ENCODE results near the gene TOE1. TPM values are rescaled to one million over a fixed set of nuclear protein-coding genes. Genes with fewer than 3 reads are reported as not detected.
"Not testable (repeated sequence)": the region's sequence is repeated elsewhere in the genome, so short reads cannot be mapped to it uniquely, and the experiment has no call there.

TOE1 gene
- 6.6 and 21.9 TPM in 2 replicates for total RNA-seq (2014; rRNA removed; shearing (Covaris generic); ENCODE audit: low replicate concordance)

DNA sequence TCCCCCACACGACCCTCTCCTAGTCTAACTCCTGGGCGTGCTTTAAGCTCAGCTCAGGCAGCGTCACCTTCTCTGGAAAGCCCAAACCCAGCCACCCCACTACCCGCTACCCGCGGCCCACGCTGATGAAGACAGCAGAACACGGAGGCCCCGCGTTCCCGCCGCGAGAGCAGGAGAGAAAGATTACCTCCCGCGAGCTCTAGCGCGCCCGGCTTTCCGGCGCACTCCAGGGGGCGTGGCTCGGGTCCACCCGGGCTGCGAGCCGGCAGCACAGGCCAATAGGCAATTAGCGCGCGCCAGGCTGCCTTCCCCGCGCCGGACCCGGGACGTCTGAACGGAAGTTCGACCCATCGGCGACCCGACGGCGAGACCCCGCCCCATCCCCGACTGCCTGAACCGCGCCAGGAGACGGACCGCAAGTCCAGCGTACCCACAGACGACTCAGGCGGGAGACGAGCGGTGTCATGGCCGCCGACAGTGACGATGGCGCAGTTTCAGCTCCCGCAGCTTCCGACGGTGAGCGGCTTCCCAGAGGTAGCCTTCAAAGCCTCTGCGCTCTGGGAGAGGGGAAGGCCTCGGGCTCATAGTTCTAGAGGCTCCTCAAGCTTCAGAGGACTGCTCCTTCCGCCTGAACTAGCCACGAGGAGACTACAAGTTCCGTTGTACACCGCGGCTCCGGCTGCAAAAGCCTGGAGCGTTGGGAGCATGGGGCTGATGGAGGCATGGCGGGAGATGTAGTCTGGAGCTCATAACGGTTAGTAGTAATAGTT, at the start of gene TOE1, which contains the start of gene MUTYH:
TSS of gene TOE1 (plus strand) at position 382 of the 770 bp plus-strand sequence. CDS start at position 465, 83 bp downstream.
TSS of gene MUTYH (minus strand) at position 652 of the 770 bp plus-strand sequence. CDS start 5,935 bp downstream, outside the sequence.
- Histone ChIP-seq H3K27me3 (no peaks in the 10 kb centered on the region), H3K4me3 (peak within 1 kb of the TSS; percentile 92), H3K36me3 (peaks cover 40% of the 10 kb centered on the region), H3K9me3 (no peaks in the 10 kb centered on the region)
- peak; percentile 97 for DNase-seq

DNA sequence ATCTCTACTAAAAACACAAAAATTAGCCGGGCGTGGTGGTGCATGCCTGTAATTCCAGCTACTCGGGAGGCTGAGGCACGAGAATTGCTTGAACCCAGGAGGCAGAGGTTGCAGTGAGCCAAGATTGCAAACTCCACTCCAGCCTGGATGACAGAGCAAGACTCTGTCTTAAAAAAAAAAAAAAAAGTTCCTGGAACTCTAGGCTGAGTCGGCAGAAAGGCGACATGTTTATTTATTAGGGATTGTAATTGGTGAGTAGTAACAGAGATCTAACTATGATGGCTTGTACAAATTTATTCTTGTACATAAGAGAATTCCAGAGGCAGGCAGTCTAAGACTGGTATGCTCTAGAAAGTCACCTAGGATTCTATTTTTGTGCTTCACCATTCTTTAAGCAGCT, 49.0 kb upstream of the TOE1 start:
- H3K36me3 ChIP-seq, H3K4me3 ChIP-seq, DNase-seq, H3K27me3 ChIP-seq, H3K9me3 ChIP-seq: not testable (repeated sequence)

DNA sequence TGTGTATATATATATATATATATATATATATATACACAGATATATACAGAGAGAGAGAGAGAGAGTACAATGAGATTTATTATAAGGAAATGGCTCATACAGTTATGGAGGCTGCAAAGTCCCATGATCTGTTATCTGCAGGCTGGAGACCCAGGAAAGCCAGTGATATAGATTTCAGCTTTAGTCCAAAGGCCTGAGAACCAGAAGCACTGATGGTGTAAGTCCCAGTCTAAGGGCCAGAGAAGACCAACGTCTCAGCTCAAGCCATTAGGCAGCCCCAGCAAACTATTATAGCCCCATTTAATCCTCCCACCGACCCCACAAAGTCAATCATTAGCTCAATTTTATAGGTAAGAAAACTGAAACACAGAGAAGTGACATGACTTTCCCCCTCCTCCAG, 48.3 kb upstream of the TOE1 start:
- H3K4me3 ChIP-seq = no peak overlapping the region
- no peaks in the 10 kb centered on the region for H3K27me3 ChIP-seq
- no peak for DNase-seq
- no peaks in the 10 kb centered on the region for H3K36me3 ChIP-seq
- H3K9me3 ChIP-seq = no peaks in the 10 kb centered on the region

DNA sequence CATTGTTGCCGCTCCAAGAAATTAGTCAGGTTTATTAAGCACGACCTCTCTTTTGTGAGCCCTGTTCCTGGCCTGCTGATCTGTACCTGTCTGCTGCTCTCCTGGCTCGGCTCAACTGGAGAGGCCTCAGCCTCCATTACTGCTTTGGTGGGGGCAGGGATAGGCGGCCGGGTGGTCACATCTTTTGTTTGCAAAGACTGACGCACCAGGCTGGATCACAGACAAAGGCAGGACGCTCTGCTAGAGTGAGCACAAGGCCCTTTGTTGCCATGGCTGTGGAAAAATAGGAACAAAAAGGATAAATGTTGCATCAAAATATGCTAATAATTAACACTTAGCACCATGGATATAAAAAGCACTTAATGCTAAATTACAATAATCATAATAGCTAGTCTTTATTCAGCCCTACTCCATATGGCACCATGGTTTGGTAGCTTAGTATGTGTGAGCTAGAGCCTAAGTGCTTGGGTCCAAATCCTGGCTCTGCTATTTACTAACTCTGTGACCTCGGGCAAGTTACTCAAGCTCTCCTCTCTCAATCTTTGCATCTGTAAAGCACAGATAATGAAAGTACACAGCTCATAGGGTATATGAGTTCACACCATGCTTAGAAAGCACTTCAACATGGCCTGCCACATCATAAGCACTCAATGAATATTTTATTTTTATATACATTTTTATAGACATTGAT, 42.2 kb upstream of the TOE1 start:
- Histone ChIP-seq H3K9me3 (no peaks in the 10 kb centered on the region), H3K36me3 (no peaks in the 10 kb centered on the region), H3K27me3 (no peaks in the 10 kb centered on the region), H3K4me3 (no peak overlapping the region)
- no peak for DNase-seq

DNA sequence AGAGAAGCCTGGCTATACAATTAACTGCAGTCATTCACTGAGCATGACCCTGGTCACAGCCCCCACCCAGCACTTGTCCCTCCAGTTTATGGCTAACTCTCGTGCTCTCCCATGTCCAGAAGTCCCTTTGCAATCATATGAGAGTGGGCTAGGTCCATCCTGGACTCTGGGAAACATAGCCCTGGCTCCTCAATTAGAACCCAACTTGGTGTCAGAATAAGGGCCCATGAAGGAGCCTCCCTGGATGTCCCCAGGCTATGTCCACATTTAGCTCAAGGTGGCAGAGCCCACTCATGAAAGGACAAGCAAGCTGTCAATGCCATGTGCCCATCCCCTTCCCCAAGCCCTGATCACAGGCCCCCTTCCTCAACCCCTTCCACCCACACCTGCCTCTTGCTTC, 40.7 kb upstream of the TOE1 start:
- Histone ChIP-seq H3K27me3 (no peaks in the 10 kb centered on the region), H3K4me3 (no peak overlapping the region), H3K36me3 (no peaks in the 10 kb centered on the region), H3K9me3 (no peaks in the 10 kb centered on the region)
- DNase-seq = no peak

DNA sequence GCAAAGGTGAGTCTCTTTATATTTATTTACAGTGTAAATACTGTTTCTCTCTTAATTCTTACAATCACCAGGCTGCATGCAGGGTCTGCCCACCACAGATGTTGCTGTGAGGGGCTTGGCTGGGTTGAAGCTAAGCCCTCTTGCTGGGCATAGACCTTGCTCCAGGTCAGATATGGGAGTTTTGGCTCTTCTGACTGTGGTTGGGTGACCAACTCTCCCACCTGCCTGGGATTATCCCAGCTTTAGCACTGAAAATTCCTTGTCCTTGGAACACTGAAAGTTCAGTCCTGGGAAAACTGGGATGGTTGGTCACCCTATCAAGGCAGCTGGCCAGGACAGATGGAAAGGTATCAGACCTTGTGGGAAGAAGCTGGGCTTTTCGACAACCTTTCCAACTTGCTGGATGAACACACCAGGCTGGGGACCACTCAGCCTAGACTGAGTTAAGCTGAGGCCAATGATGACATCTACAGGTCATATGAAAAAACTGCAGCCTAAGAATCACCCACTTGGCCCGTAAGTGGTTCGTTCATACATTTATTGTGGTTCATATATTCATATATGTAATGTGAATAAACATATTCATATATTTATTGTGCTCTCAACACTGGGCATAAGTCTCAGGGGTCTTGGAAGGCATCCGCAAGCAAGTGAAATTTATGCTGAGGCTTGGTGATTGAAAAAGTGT, 39.8 kb upstream of the TOE1 start:
- H3K27me3 ChIP-seq = no peaks in the 10 kb centered on the region
- H3K9me3 ChIP-seq = no peaks in the 10 kb centered on the region
- H3K4me3 ChIP-seq = no peak overlapping the region
- DNase-seq = peak; percentile 23
- no peaks in the 10 kb centered on the region for H3K36me3 ChIP-seq

DNA sequence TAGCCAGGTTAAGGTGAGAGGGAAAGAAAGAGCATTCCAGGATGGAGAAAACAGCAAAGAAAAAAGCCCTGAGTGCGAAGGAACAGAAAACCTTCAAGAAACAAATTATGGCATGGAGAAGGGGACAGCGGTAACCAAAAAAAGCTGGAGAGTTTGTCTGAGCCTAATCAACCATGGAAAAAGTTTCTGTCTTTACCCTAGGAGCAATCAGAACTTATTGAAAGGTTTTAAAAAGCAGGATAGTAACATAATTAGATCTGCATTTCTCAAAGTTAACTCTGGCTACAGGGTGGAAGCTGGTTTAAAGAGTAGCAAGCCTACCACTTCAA, 39.3 kb upstream of the TOE1 start:
- no peak for DNase-seq
- Histone ChIP-seq H3K36me3 (no peaks in the 10 kb centered on the region), H3K4me3 (no peak overlapping the region), H3K9me3 (no peaks in the 10 kb centered on the region), H3K27me3 (no peaks in the 10 kb centered on the region)

DNA sequence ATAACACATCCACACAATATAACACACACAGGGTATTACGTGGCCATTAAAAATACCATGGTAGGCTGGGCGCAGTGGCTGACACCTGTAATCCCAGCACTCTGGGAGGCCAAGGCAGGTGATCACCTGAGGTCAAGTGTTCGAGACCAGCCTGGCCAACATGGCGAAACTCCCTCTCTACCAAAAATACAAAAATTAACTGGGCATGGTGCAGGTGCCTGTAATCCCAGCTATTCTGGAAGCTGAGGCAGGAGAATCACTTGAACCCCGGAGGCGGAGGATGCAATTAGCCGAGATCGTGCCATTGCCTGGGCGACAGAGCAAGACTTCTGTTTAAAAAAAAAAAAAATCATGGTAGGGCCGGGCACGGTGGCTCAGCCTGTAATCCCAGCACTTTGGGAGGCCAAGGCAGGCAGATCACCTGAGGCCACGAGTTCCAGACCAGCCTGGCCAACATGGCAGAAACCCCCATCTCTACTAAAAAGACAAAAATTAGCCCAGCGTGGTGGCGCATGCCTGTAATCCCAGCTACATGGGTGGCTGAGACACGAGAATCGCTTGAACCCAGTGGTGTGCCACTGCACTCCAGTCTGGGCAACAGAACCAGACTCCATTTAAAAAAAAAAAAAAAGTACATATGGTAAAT, 37.3 kb upstream of the TOE1 start:
- no peaks in the 10 kb centered on the region for H3K9me3 ChIP-seq

DNA sequence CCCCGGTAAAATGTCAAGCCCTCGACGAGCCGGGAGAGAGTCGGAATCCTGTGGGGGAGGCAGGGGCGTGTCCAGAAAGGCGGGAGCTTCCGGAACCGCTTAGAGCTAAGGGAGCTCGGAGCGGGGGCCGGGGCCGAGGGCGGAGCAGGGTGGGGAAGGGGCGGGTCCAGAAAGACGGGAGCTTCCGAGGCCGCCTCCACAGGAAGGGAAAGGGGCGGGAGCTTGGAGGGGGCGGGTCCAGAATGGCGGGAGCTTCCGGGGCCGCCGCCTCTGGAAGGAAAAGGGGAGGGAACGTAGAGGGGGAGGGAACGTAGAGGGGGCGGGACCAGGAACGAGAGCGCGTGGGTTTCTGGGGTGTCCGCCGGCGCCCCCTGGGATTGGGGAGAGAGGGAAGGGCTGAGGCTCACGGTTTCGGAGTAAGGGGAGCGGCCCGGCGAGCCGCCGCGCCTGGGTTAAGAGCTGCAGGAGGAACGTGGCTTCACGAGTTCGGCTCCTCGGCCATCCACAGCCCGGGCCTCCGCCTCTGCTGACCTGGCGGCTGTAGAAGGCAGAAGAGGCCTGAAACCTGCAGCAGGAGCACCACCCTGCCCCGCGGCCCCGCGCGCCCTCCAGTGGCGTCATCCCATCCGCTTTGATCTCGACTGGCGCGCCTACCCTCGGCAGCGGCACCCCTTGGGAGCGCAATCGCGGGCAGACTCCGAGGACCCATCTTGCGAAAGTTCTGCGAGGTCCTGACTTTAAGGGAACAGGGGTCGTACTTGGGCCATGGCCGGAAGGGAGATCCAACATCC, 36.3 kb upstream of the TOE1 start:
- H3K36me3 ChIP-seq = no peaks in the 10 kb centered on the region
- no peaks in the 10 kb centered on the region for H3K9me3 ChIP-seq
- peak; percentile 98 for DNase-seq
- peak overlapping the region; percentile 86 for H3K4me3 ChIP-seq
- H3K27me3 ChIP-seq = no peaks in the 10 kb centered on the region

More for the DNA sequence above, 37.3 kb upstream of the TOE1 start:
- no peak for DNase-seq
- H3K4me3 ChIP-seq = peak overlapping the region; percentile 86
- H3K27me3 ChIP-seq = no peaks in the 10 kb centered on the region
- H3K36me3 ChIP-seq = no peaks in the 10 kb centered on the region

DNA sequence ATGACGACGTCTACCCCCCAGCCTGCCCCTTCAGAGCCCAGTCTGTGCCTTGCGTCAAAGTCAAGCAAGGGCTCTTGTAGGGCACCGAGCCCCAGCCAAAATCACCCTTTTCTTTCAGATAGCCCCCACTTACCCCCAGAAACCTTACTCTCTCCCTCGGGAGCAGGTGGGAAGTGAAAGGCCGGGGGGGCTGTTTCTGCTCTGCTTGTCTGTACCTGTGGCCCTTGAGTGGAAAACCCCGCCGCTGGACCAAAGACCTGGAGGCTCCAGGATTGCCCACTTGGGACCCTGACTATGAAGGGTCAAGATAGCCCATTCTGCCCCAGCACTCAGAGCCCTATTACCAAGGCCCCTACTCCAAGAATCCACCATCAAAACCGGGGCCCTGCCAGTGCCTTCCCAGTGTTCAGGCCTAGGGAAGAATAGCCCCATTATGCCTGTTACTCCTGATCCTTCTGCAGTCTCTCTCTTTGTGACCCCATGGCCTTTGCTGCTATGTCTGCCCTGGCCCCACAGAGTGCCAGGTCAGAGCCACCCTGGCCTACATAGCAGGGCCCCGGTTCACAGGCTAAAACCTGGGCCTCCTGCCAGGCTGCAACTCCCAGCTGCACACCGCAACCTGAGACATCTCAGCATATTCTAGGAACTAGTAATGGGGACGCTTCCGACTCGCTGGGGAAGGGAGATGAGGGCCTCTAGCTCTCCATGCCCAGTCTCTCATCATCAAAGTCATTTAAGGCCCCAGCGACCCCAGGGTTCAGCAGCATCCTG, 35.5 kb upstream of the TOE1 start:
- H3K36me3 ChIP-seq = no peaks in the 10 kb centered on the region
- H3K4me3 ChIP-seq = peak overlapping the region; percentile 86
- H3K27me3 ChIP-seq = no peaks in the 10 kb centered on the region
- DNase-seq = no peak
- no peaks in the 10 kb centered on the region for H3K9me3 ChIP-seq

DNA sequence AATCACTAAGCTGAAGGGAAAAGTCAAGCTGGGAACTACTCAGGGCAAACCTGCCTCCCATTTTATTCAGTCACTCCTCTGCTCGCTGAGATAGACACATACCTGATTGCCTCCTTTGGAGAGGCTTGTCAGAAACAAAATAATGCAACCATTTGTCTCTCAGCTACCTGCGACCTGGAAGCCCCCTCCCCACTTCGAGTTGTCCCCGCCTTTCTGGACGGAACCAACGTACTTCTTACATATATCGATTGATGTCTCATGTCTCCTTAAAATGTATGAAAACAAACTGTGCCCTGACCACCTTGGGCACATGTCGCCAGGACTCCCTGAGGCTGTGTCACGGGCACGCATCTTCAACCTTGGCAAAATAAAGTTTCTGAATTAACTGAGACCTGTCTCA, 34.7 kb upstream of the TOE1 start:
- H3K36me3 ChIP-seq = no peaks in the 10 kb centered on the region

DNA sequence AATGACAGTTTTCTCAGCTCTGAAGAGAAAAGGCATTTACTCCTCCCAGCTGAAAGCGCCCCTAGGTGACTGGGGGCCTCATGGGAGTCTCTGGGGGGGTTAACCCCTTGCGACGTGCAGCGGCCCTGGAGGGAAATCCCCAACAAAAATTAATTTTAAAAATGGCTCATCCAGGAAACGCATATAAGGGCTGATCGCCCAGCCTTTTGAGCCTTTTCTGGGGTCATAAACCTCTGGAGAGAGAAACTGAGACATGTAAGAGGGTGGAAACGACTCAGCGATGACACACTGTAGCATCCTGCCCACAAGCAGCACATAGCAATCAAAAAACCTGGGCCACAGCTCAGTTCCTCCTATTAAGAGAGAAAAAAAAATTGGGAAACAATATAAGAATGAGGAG, 33.7 kb upstream of the TOE1 start:
- DNase-seq = no peak

More for the DNA sequence above, 34.7 kb upstream of the TOE1 start:
- no peaks in the 10 kb centered on the region for H3K9me3 ChIP-seq
- no peak for DNase-seq
- H3K4me3 ChIP-seq = no peak overlapping the region
- H3K27me3 ChIP-seq = no peaks in the 10 kb centered on the region

DNA sequence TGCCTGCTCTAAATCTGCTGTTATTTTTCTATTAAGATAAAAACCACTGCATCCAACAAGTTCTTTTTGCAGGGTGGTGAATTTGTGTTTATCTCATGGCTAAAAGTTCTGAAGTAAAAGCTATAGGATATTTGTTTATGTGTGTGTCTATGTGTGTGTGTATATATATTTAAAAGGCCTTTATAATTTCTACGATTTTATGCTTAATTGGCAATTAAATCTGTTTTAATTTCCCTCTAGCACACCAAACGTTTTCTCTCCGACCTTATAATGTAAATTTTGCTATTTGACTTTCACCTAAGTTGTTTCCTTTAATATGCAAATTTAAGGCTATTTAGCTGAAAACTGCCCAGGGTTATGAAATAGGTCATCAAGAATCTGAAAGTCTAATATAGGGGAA, 33.1 kb upstream of the TOE1 start:
- Histone ChIP-seq H3K4me3 (no peak overlapping the region), H3K36me3 (no peaks in the 10 kb centered on the region), H3K9me3 (no peaks in the 10 kb centered on the region), H3K27me3 (no peaks in the 10 kb centered on the region)
- DNase-seq = no peak

More for the DNA sequence above, 33.7 kb upstream of the TOE1 start:
- Histone ChIP-seq H3K36me3 (no peaks in the 10 kb centered on the region), H3K9me3 (no peaks in the 10 kb centered on the region), H3K27me3 (no peaks in the 10 kb centered on the region), H3K4me3 (no peak overlapping the region)

DNA sequence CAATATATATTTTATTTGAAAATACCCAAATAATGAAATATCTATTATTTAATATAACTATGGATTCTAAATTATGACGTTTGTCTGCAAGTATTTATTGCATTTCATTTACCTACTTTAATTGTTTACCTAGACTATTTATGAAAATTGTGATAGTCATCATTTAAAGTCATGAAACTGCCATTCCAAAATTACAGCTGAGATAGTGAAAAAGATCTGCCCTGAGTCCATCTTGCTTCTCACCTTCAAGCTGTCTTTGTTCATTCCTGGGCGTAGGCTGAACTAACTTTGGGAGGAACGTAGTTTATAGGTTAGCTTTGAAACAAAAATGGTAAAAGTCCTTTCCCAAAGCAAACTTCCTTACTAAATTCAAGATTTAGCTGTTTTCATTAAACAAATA, 25.7 kb upstream of the TOE1 start:
- H3K27me3 ChIP-seq = no peaks in the 10 kb centered on the region
- DNase-seq = no peak
- 0 out of 2 replicates have a peak, but pooled peaks cover 2% of the 10 kb centered on the region for H3K9me3 ChIP-seq
- H3K4me3 ChIP-seq = no peak overlapping the region
- H3K36me3 ChIP-seq = no peaks in the 10 kb centered on the region

DNA sequence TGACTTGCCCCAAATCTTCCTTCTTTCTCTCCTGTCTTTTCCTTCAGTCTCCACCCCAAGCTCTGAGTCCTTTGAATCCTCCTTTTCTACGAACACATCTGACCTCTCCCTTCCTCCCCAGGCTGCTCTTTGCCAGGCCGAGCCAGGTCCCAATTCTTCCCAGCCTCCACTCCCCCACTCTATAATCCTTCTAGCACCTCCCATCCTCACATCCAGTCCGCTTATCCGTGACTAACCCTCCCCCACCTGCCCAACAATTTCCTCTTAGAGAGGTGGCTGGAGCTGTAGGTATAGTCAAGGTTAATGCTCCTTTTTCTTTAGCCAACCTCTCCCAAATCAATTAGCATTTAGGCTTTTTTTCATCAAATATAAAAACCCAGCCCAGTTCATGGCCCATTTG, 22.8 kb upstream of the TOE1 start:
- Histone ChIP-seq H3K4me3 (no peak overlapping the region), H3K9me3 (0 out of 2 replicates have a peak, but pooled peaks cover 2% of the 10 kb centered on the region), H3K36me3 (no peaks in the 10 kb centered on the region), H3K27me3 (no peaks in the 10 kb centered on the region)
- DNase-seq = no peak

Data from MG63 (cell line).